DOHH2 (cell line): Measurements from ENCODE around the gene SFR1.

ENCODE experiments used
- EZH2phosphoT487 ChIP-seq: fragments of 200-600 bp; sonication (generic); IDR thresholded peaks from 2 replicates; pipeline ENCODE4 v1.6.1; 2017; ENCODE audit warnings: borderline replicate concordance, mild to moderate bottlenecking, antibody characterized with exemption, low read length, moderate library complexity, mixed read lengths
- TF ChIP-seq, protein P1 (sequence below): fragments of 200-600 bp; sonication (generic); IDR thresholded peaks from one replicate; pipeline ENCODE4 v1.5.1; 2014; ENCODE audit warnings: antibody characterized with exemption, mild to moderate bottlenecking, low read depth, low read length; ENCODE audit not compliant: poor library complexity, severe bottlenecking

DNA sequence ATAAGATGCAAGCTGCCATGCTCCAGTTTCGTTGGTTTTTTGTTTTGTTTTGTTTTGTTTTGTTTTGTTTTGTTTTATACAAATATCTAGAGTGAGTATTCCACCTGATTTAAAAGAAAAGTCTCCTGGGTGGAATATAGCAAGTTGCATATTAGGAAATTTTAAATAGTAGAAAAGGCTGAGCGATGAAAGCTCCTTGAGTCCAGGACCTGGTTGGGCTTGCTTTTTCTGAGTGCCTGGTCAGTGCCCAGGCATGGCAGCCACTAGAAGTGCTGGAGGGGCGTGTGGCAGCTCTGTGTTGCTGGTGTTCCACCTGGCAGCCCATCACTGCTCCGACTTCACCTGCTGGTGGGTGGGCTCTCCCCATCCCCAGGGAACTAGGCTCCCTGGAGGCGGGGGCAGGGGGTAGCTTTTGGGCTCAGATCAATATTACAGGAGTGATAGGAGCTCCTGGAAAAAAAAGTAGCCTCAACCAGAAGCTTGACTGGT is 44.3 kb upstream of the SFR1 start:
- TF ChIP-seq, protein P1, sequence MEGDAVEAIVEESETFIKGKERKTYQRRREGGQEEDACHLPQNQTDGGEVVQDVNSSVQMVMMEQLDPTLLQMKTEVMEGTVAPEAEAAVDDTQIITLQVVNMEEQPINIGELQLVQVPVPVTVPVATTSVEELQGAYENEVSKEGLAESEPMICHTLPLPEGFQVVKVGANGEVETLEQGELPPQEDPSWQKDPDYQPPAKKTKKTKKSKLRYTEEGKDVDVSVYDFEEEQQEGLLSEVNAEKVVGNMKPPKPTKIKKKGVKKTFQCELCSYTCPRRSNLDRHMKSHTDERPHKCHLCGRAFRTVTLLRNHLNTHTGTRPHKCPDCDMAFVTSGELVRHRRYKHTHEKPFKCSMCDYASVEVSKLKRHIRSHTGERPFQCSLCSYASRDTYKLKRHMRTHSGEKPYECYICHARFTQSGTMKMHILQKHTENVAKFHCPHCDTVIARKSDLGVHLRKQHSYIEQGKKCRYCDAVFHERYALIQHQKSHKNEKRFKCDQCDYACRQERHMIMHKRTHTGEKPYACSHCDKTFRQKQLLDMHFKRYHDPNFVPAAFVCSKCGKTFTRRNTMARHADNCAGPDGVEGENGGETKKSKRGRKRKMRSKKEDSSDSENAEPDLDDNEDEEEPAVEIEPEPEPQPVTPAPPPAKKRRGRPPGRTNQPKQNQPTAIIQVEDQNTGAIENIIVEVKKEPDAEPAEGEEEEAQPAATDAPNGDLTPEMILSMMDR = no peak
- TF ChIP-seq EZH2phosphoT487 = no peak
